ENCODE data around the gene KIF1B. TPM values are rescaled to one million over a fixed set of nuclear protein-coding genes. Genes with fewer than 3 reads are reported as not detected.

The KIF1B gene
- total RNA-seq, 4 donors from 2014 or later = 63.1 to 83.8 (median 71.2) TPM

DNA sequence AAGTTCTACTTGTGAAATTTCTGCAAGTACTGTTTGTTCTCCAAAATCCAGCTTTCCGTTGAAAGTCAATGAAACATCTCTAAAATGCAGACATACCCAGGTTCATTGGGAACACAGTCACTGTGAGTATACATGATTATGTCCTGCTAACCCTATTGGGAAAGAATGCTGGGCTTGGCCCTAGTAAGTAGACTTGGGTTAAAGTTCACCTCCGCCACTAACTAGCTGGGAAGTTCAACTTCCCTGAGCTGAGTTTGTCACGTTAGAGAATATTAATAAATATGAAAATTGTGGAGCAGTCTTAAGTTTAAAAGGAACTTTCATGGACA lies 178.0 kb downstream of the KIF1B start:
- Histone ChIP-seq H3K27me3 (no peaks in the 10 kb centered on the region), H3K4me1 (peaks cover 0 to 23% (median 0%) of the 10 kb centered on the region in 3 donors), H3K9me3 (no peaks in the 10 kb centered on the region), H3K4me3 (no peak overlapping the region), H3K27ac (peak overlapping the region in 3 of 4 donors; percentile 76 to 79 (median 77)), H3K36me3 (no peaks in the 10 kb centered on the region)
- TF ChIP-seq POLR2AphosphoS5 (IDR thresholded peaks at IDR 0.05) (no peak), EP300 (IDR thresholded peaks at IDR 0.05) (no peak), POLR2A (IDR thresholded peaks at IDR 0.05) (no peak)
- TF ChIP-seq, protein P1, sequence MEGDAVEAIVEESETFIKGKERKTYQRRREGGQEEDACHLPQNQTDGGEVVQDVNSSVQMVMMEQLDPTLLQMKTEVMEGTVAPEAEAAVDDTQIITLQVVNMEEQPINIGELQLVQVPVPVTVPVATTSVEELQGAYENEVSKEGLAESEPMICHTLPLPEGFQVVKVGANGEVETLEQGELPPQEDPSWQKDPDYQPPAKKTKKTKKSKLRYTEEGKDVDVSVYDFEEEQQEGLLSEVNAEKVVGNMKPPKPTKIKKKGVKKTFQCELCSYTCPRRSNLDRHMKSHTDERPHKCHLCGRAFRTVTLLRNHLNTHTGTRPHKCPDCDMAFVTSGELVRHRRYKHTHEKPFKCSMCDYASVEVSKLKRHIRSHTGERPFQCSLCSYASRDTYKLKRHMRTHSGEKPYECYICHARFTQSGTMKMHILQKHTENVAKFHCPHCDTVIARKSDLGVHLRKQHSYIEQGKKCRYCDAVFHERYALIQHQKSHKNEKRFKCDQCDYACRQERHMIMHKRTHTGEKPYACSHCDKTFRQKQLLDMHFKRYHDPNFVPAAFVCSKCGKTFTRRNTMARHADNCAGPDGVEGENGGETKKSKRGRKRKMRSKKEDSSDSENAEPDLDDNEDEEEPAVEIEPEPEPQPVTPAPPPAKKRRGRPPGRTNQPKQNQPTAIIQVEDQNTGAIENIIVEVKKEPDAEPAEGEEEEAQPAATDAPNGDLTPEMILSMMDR (IDR thresholded peaks at IDR 0.05) = no peak
- WGBS, 2 donors (ENCODE audit: low coverage in 1 of 2) = 63 to 65% methylated on average over 1 to 3 of the region's 3 CpGs
- peak; percentile 34 for ATAC-seq

DNA sequence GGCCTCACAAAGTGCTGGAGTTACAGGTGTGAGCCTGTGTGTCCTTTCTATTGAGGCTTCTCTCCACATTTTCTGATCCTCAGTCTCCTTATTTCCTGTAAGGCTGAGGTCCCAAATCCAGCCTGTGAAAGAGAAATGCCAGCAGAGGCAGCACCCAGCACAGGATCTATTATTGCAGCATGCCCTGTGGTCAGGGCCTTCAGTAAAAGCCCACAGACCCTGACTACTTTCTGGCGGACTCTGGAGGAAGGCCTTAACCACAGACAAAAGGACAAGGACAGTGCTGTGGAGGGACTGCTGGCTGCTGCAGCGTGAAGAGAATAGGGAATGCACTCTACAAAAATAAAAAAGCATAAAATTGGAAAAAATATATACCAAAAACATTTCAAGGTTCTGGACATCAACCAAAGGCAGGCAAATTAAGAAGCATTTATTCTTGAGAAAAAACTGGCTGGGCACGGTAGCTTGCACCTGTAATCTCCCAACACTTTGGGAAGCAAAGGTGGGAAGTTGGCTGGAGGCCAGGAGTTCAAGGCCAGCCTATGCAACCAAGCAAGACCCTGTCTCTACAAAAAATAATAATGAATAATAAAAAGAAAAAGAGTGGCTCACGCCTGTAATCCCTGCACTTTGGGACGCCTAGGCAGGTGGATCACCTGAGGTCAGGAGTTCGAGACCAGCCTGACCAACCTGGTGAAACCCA lies 179.1 kb downstream of the KIF1B start:
- ATAC-seq = no peak
- Histone ChIP-seq H3K27me3 (no peaks in the 10 kb centered on the region), H3K36me3 (no peaks in the 10 kb centered on the region), H3K4me3 (no peak overlapping the region), H3K9me3 (peaks cover 0 to 5% (median 0%) of the 10 kb centered on the region in 3 donors), H3K27ac (peak overlapping the region in 1 of 4 donors; percentile 77), H3K4me1 (peaks cover 0 to 23% (median 0%) of the 10 kb centered on the region in 3 donors)
- WGBS, 2 donors (ENCODE audit: low coverage in 1 of 2) = 87 to 100% methylated on average over 3 to 5 of the region's 6 CpGs
- TF ChIP-seq POLR2A (IDR thresholded peaks at IDR 0.05) = no peak

DNA sequence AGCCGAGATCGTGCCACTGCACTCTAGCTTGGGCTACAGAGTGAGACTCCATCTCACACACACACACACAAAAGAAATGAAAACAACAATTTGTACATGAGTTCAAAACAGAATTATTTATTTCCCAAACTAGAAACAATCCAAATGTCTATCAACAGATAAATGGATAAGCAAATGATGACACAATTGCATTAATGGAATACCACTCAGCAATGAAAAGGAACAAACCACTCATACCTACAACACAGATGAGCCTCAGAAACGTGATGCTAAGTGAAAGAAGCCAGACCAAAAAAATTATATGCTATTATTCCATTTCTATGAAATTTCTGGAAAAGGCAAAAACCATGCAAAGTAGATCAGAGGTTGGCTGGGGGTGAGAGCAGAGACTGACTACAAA lies 186.5 kb downstream of the KIF1B start:
- Histone ChIP-seq H3K36me3 (no peaks in the 10 kb centered on the region), H3K4me3 (no peak overlapping the region), H3K9me3 (peaks cover 0 to 5% (median 0%) of the 10 kb centered on the region in 3 donors), H3K27ac (no peak overlapping the region), H3K4me1 (peaks cover 0 to 32% (median 3%) of the 10 kb centered on the region in 3 donors), H3K27me3 (no peaks in the 10 kb centered on the region)
- ATAC-seq = no peak
- 87 to 90% methylated on average over 1 to 3 of the region's 3 CpGs for WGBS, 2 donors (ENCODE audit: low coverage in 1 of 2)
- TF ChIP-seq, protein P1 (IDR thresholded peaks at IDR 0.05) = no peak
- TF ChIP-seq POLR2A (IDR thresholded peaks at IDR 0.05) (no peak), EP300 (IDR thresholded peaks at IDR 0.05) (no peak), POLR2AphosphoS5 (IDR thresholded peaks at IDR 0.05) (no peak)

DNA sequence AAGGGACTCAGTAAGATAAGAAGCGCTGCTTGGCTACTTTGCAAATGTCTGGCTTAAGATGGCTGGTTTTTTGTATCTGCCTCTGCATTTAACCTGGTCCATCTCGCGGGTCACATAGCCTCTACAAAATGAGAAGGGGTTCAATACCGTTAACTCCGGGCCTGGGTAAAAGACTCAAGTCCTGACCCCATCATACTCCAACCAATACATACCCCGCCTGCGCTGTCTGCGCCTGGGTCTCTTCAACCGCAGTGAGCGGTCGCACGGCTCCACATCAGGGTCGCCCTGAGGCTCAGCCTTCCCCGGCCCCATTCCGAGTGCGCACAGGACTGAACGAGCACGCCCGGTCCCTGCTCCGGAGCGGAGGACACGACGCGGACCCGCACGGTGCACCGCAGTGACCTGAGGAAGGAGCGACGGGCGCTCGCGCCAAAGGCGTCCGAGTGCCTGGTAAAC lies 187.9 kb downstream of the KIF1B start:
- Histone ChIP-seq H3K9me3 (peaks cover 0 to 5% (median 0%) of the 10 kb centered on the region in 3 donors), H3K36me3 (peaks cover 0 to 11% of the 10 kb centered on the region in 2 donors), H3K27ac (peak overlapping the region in 3 of 4 donors; percentile 40 to 95 (median 93)), H3K4me3 (peak overlapping the region; percentile 66 to 92), H3K4me1 (peaks cover 0 to 32% (median 3%) of the 10 kb centered on the region in 3 donors), H3K27me3 (no peaks in the 10 kb centered on the region)
- WGBS, 2 donors (ENCODE audit: low coverage in 1 of 2) = 4 to 11% methylated on average over 3 to 5 of the region's 34 CpGs
- TF ChIP-seq POLR2AphosphoS5 (IDR thresholded peaks at IDR 0.05) (no peak), EP300 (IDR thresholded peaks at IDR 0.05) (no peak), POLR2A (IDR thresholded peaks at IDR 0.05) (no peak)
- TF ChIP-seq, protein P1 (IDR thresholded peaks at IDR 0.05) = no peak
- no peak for ATAC-seq

DNA sequence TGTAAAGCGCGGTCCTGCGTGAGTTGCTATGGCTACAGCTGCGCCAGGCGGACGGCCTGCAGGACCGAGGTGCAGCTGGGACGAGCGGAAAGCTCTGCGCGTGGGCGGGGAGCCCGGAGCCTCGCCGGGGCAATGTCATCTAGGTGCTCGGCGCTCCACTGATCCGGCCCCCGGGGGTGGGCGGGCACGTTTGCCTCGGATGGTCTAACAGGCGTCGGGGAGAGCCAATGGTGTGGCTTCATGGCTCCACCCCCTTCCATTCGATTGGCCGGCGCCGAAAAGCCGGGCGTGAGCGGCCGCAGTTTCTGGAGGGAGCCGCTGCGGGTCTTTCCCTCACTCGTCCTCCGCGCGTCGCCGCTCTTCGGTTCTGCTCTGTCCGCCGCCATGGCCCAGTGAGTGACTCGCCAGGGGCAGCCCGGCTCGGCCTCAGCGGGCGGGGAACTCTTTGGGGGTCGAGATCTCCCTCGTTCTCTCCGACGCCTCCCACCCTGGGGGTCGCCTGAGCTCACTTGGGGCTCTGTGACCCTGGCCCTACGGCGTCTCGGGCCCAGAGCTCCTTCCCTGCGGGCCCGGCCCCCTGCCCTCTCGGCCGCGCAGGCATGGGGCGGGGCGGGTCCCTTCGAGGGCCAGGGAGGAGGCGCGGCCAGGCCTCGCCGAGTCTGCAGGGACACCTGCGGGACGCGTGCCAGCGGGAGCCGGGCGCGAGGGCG lies 188.5 kb downstream of the KIF1B start, which contains the start of gene PGD:
Gene PGD, plus strand, starts transcription at position 331 of the 710 bp plus-strand sequence. Its CDS starts 54 bp downstream, at position 385.
- peak; percentile 58 for TF ChIP-seq POLR2AphosphoS5 (IDR thresholded peaks at IDR 0.05)
- TF ChIP-seq, protein P1 (IDR thresholded peaks at IDR 0.05) = no peak
- TF ChIP-seq EP300 (IDR thresholded peaks at IDR 0.05) = no peak
- peak; percentile 76 to 77 for TF ChIP-seq POLR2A (IDR thresholded peaks at IDR 0.05)
- H3K4me3 ChIP-seq = peak within 1 kb of the TSS; percentile 66 to 92
- WGBS, 2 donors (ENCODE audit: low coverage in 1 of 2) = no CpG with 5 or more reads among the region's 76 CpGs
- peak within 1 kb of the TSS; percentile 45 to 95 (median 94) for H3K27ac ChIP-seq
- peak; percentile 99 for ATAC-seq
- peaks cover 0 to 17% of the 10 kb centered on the region in 2 donors for H3K36me3 ChIP-seq
- H3K9me3 ChIP-seq = peaks cover 0 to 4% (median 0%) of the 10 kb centered on the region in 3 donors
- H3K27me3 ChIP-seq = no peaks in the 10 kb centered on the region
- peaks cover 0 to 32% (median 3%) of the 10 kb centered on the region in 3 donors for H3K4me1 ChIP-seq

All from gastroesophageal sphincter (tissue), 4 donors.